IPS-11a (cell line): Measurements from ENCODE around the gene UGT3A1.
"Not testable (repeated sequence)": the region's sequence is repeated elsewhere in the genome, so short reads cannot be mapped to it uniquely, and the experiment has no call there.

Experiments
- H3K4me3 ChIP-seq: one replicate; pipeline ENCODE4 v1.5.1; 2013; ENCODE audit warnings: low read depth, low read length, control low read depth

UGT3A1 gene

DNA sequence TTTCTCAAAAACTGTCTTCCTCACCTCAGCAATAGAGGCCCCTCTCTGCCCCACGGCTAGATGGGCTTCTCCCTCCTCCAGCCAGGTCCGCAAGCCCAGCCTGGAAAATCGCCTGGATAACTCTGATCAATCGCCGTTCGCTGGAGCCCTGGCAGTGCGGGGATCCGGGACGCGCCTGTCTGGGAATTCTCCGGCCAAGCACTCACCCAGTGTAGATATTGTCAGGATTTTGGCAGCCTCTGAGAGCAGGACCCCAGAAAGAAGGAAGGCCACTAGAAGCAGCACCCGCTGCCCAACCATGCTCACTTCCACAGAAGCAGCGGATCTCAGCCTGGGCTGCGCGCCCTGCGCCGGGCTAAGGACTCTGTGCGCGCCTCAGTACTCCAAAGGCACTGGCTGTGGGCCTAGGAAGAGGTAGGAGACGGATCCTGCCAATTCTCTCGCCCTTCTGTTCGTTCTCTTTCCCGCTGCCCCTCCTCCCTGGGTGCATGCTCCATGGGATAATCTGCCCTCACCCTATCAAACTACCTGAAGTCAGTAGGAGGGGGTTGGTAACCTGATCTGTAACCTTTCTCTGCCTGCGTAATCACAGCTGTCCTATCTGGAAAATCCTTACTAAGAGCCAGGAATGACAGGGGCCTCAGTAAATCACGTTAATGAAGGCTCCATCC lies at the start of gene UGT3A1:
Gene UGT3A1, minus strand, starts transcription at position 450 of the 671 bp plus-strand sequence. Its CDS starts 150 bp downstream, at position 300.
- peak within 1 kb of the TSS; percentile 44 for H3K4me3 ChIP-seq

DNA sequence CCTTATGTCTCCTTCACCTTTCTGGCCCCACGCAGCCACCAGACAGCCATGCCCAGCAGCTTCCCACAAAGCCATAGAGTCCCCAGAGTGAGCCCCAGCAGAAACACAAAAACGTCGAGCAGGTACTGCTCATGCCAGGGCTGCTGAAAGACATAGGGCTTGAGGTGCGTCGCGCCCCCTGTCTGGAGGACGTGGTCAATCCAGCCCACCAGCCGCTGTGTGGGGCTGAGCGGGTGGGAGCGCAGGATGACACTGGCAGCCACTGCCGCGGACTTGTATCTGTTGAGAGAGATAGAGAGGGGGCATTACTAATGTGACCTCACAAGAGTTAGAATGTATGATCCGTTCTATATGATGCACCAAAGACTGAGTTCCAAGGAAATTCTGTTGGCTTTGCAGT lies 44.5 kb upstream of the UGT3A1 start:
- H3K4me3 ChIP-seq = no peak overlapping the region

DNA sequence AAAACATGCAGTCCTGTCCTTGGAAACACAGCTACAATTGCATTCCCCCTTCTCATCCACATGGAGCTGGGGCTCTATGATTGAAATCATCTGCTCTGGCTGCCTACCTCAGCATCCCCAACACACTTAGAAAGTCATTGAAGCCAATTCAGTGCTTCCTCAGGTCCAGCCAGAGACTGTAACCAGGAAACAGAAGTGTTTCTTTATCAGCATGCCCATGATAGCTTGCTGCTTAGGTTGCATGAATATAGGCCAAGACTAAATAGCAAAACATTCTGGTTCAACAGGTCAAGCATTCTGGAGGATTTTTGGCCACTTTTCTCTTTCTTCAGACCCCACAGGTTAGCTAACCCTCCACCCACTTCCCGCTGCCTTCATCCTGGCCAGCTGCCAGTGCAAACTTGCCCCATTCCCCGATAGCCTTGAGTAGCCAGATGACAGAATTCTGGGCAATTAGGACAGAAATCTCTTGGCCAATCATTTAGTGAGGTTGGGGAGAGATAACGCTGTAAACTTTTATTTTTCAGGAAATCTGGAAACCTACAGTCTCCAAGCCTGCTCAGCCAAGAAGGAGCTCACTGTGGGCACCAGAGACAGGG lies 43.4 kb upstream of the UGT3A1 start:
- not testable (repeated sequence) for H3K4me3 ChIP-seq

DNA sequence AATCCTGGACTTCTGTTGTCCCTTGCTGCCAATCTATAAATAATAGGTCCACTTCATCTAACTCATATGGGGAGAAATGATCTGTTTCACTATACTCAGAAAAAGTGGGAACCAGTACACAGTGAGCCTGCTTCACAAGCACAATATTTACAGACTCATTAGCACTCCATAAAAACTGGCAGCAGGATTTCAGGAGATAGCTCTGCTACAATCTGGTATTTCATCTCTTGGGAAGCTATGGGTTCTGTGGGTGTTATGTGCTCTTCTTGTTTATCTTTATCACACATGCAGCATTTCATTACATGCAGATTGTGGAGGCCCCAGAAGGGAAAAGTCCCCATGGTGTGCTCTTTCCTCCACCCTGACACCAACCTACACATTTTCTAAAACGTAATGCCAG lies 42.3 kb upstream of the UGT3A1 start:
- no peak overlapping the region for H3K4me3 ChIP-seq

DNA sequence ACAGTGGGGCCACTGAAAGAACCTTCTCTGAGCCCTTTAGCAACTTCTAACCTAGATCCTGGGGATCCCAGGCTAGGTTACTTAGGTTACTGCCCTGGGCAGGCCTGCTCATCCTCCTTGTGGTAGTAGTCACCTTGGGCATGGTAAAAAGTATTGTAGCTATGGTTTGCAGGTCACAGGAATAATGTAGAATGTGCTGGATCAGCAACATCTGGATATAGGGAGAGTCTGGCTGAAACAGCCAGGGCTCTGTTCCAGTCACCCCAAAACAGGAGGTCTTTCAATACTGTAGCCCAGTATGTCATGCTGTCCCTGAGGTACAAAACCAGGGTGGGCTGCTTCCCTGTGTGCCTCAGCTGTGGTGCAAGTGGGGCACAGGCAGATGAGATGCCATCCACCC lies 41.9 kb upstream of the UGT3A1 start:
- H3K4me3 ChIP-seq = no peak overlapping the region

DNA sequence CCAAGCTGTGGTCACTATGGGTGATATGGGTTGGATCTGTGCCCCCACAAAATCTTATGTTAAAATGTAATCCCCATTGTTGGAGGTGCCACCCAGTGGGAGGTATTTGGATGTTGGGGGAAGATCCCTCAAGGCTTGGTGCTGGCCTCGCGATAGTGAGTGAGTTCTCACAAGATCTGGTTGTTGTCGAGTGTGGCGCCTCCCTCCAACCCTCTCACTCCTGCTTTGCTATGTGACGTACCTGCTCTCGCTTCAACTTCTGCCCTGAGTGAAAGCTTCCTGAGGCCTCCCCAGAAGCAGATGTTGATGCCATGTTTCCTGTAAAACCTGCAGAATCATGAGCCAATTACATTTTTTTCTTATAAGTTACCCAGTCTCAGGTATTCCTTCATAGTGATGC lies 40.0 kb upstream of the UGT3A1 start:
- no peak overlapping the region for H3K4me3 ChIP-seq

DNA sequence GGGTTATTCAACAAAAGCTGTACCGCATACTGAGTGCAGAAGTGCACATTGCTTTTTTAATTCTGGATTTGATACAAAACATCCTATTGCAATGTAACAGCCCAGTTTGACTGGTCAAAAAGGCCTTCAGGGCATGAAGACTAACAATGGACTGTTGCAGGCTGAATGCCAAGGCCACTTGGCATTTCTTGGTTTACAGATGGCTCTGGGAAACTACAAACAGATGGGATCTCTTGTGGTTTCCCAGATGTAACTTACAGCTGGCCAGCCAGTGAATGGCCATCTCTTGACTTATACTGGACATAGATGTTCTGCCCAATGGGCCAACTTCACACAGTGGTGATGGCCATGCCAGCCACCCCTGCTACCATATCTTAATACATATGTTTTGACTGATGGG lies 38.7 kb upstream of the UGT3A1 start:
- H3K4me3 ChIP-seq = no peak overlapping the region

DNA sequence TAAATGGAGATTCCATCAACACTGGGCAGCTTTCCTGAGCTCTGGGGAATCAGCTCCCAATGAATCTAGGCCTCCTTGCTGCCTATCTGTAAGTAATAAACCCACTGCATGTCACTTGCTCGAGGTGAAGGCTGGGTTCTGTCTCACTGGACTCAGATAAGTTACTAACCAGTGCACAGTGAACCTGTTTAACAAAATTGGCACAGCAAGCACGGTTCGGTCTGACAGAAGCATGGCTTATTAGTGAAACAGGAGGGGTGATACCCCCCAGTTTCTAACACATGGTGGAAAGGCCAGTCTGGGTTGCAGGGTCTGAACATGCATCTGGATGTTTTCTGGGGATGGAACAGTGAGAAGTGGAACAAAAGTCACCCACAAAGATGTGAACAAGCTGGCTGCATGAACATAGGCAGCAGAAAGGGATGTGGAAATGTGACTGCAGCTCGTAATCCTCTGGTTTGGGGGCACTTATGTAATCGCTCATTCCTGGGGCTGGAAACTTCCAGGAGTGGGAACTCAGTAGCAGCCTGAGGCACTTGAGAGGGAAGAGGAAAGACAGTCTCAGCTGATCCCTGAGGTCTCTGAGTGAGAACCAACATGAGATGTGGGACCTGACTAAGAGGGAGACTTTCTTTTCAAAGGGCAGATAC lies 37.8 kb upstream of the UGT3A1 start:
- no peak overlapping the region for H3K4me3 ChIP-seq

DNA sequence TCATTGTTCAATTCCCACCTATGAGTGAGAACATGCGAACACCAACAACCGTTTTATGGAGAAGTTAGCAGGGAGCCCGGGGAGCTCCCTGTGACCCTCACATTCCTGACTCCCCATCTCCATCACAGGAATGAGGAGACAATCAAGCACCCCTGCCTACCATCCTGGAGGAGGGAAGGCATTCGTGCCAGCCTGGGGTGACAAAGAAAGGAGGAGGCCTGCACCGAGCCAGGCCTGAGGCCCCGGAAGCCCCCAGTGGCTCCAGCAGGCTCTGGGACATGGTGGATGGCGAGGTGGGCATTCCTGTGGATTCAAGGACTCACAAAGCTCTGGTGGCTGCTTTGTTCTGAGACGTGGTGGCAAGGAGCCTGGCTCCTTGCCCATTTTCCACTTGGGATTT lies 36.5 kb upstream of the UGT3A1 start:
- H3K4me3 ChIP-seq = no peak overlapping the region

DNA sequence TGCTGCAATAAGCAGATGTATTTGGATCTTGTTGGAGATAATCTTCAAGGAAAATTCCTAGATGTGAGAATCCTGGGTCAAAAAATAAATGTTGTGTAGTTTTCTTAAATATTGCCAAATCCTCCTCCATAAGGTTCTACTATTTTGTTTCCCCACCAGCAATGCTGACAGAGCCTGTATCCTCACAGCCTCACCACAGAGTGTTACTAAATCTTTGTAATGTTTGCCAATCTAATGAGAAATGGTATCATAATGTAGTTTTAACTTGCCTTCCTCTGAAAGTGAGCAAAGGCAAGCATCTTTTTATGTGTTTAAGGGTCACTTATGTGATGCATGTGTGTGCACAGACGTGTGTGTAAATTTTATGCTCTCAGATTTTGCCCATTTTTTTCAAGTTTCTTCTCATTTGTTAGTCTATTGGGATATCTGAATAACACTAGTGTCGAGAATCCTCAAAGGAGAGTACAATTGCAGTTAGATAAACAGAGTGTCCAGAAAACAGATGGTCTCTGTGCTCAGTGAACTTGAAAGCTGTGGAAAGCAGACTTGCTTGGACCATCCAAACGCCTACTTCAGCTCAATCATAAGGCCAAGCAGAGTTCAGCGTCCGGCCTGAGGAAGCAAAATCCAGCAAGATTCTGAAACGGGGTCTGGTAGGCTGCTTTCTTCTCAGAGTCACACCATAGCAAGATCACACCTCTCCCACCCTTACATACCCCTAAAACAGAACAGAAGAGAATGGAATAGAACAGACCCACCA lies 35.7 kb upstream of the UGT3A1 start:
- H3K4me3 ChIP-seq = no peak overlapping the region

DNA sequence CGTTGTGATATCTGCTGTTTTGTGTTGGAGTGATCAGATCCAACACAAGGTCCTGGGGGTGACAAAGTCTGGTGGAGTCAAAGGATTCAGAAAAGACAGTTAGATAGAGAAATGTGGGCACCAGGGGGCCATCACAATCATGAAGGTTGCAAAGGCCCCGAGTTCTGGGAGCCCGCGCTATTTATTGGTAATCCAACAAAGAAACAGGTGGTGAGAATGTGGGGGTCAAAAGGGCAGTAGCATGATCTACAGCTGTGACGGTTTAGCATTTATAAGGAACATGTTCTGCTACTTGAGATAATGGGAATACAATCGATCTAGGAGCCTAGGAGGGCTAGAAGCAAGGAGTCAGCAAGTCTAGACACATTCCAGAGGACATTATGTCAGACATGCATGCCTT lies 31.1 kb upstream of the UGT3A1 start:
- not testable (repeated sequence) for H3K4me3 ChIP-seq

- H3K4me3 ChIP-seq = not testable (repeated sequence)
Observed at GRCh38 chr5:36019584-36019983, 28.4 kb upstream of the UGT3A1 start.

DNA sequence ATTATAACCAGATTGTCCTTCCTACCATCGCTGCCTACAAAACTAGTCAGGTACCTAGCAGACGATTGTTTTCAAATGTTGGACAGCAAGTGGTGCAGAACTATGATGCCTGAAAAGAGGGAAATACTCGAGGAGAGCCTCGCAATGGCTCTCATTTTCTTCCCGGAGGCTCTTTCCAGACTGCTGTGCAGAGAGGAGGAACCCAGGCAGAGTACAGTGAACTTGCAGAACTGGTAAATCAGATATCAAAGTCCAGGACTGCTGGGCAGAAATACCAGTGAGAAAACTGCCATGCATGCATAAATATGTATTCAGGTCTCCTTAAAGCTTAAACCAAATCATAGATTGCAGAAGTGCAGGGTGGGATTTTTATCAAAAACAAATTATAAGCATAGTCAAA lies 26.4 kb upstream of the UGT3A1 start:
- H3K4me3 ChIP-seq = no peak overlapping the region

DNA sequence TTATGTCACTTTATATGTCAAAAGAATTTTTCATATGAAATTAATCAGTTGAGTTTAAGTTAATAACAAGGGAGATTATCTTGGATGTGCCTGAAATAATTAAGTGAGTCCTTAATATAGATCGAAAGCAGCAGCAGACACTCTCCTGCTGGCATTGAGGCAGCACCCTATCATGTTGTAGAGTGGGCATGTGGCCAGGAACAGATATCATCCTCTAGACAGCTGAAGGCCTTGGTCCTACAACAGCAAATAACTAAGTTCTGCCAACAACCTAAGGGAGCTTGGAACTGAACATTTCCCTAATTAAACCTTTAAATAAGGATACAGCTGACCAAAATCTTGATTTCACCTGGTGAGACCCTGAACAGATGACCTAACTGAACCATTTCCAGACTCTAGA lies 25.8 kb upstream of the UGT3A1 start:
- no peak overlapping the region for H3K4me3 ChIP-seq

DNA sequence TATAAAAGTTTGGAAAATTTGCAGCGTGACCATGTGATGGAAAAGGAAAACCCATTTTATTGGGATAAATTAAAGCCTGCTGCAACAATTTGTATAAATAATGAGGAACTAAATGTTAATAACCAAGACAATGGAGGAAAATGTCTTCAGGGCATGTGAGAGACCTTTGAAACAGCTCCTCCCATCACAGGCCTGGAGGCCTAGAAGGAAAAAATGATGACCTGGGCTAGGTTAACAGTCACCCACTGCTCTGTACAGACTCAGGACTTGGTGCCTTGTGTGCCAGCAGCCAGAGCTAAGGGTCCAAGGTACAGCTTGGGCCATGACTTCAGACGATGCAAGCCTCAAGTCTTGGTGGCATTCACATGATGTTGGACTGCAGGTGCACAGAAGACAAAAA lies 22.0 kb upstream of the UGT3A1 start:
- H3K4me3 ChIP-seq = no peak overlapping the region

- H3K4me3 ChIP-seq = no peak overlapping the region
Observed at GRCh38 chr5:36009698-36010097, 18.5 kb upstream of the UGT3A1 start.

DNA sequence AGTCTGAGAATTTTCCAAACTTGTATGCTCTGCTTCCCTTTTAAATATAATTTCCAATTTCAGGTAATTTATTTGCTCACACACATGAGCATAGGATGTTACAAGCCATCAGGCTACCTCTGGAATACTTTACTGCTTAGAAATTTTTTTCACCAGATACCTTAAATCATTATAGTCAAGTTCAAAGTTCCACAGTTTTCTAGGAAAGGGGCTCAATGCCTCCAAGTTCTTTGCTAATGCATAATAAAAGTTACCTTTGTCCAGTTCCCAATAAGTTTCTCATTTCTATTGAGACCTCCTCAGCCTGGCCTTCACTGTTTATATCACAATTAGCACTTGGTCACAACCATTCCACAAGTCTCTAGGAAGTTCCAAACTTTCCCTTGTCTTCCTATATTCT lies 16.2 kb upstream of the UGT3A1 start:
- H3K4me3 ChIP-seq = no peak overlapping the region

DNA sequence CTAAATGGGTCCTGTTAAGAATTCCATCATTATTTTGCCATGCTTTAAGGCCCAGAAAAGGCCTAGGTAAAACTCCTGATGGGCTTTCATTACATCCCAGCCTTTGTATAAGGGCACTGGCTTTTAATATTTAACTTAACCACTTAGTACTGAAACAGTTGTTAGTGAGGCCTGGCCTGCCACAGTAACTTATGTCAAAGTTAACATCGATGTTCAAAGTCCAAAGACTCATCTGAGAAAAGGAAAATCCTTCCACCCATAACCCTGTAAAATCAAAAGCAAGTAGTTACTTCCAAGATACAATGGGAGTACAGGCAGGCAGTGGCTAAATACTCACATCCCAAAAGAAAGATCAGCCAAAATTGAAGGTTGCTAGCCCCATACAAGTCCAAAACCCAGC lies 15.0 kb upstream of the UGT3A1 start:
- H3K4me3 ChIP-seq = no peak overlapping the region

DNA sequence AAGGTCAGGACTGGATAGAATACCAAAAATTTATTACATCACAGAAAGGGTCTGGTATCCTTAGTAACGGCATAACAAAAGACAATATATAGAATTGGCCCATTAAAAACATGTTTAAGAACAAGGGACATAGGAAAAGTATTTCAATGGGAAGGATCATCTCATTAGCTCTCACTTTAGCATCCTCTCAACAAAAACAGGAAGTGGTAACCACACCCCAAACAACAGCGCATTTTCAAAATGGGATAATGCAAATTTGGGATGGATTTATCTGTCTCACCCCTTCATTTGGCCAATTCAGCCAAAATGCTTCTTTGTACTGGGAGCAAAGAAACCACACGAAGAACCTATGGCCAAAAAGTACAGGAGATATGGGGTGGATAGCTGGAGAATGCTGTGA lies 9.8 kb upstream of the UGT3A1 start:
- no peak overlapping the region for H3K4me3 ChIP-seq

DNA sequence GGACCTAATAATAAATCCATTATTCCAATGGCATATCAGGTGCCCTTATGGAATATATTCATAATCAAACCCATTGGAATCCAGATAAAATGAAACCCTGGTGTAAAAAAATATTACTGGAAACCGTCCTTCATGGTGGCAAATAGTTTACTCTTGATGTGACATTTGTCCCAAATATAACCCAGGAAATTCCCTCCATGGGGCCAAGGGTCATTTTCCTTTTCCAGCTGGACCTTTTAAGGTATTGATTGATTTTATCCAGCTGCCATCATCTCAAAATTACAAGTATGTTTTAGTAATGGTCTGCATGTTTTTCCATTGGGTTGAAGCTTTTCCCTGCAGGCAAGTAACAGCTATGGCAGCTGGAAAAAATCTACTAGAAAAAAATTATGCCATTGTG lies 8.4 kb upstream of the UGT3A1 start:
- no peak overlapping the region for H3K4me3 ChIP-seq

- H3K4me3 ChIP-seq = no peak overlapping the region
Observed at GRCh38 chr5:35996076-35996475, 4.9 kb upstream of the UGT3A1 start.

DNA sequence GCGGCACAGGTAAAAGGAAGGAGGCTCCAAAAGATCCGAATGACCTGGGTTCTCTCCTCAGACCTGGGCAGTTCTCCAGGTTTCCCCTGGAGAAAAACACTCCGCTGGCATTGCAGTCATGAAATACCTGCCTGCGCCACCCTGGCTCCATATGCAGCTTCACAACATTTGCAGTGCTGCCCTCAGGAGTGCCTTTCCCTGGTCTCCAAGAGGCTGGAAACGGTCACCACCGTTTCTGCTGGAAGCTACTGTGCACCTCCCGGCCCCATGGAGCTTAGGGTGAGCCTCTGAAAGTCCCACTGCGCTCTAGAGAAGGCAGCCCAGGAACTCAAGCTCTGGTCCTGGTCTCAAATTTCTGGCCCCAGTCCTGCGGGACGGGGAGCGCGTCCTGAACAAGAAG lies 670 bp downstream of the UGT3A1 start:
- peak overlapping the region; percentile 44 for H3K4me3 ChIP-seq
